ENCODE data around the gene PBXIP1. TPM values are rescaled to one million over a fixed set of nuclear protein-coding genes. Genes with fewer than 3 reads are reported as not detected.

Gene PBXIP1
- total RNA-seq, 2 donors from 2014 or later: 95.3 to 138 TPM

GRCh38 chr1:154944401-154945159, 11.3 kb downstream of the PBXIP1 start:
- intact Hi-C loops (cut with DNase I): no loop called here
- no peak for DNase-seq (ENCODE audit: low spot score)

- DNase-seq (ENCODE audit: low spot score): no peak
- intact Hi-C loops (cut with DNase I): no loop called here
These were observed 12.1 kb downstream of the PBXIP1 start for GRCh38 chr1:154943649-154944400.

- no peak for DNase-seq (ENCODE audit: low spot score)
- intact Hi-C loops (cut with DNase I): no loop called here
These were observed 14.4 kb downstream of the PBXIP1 start for GRCh38 chr1:154941333-154942013.

GRCh38 chr1:154940651-154941194, 15.2 kb downstream of the PBXIP1 start:
- DNase-seq (ENCODE audit: low spot score): no peak
- intact Hi-C loops (cut with DNase I): no loop called here

GRCh38 chr1:154940213-154940560, 15.7 kb downstream of the PBXIP1 start:
- DNase-seq (ENCODE audit: low spot score): no peak
- intact Hi-C loops (cut with DNase I): no loop called here

GRCh38 chr1:154938604-154939399, 17.1 kb downstream of the PBXIP1 start:
- intact Hi-C loops (cut with DNase I): no loop called here
- no peak for DNase-seq (ENCODE audit: low spot score)

DNA sequence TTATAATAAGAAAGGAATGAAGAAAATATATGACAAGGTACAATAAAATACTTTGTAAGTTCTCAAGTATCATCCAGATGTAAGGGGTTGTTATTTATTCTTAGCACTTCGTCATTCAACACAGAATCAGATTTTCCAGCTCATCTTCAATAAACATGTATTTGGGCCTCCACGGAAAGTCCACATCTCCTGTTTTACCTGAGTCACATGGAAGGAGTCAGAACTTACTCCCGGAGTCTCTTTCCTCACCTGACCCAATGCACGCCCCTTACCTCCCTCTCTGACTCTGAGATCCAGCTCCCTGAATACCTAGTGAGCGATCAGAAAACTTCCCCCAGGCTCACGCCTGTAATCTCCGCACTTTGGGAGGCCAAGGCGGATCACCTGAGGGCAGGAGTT, 17.9 kb downstream of the PBXIP1 start:
- intact Hi-C loops (cut with DNase I): no loop called here

GRCh38 chr1:154937085-154937987, 18.6 kb downstream of the PBXIP1 start:
- DNase-seq (ENCODE audit: low spot score): peak; percentile 97
- intact Hi-C loops (cut with DNase I): no loop called here

More for the DNA sequence above, 17.9 kb downstream of the PBXIP1 start:
- DNase-seq (ENCODE audit: low spot score): no peak

- intact Hi-C loops (cut with DNase I): no loop called here
- DNase-seq (ENCODE audit: low spot score): peak; percentile 98
These were observed 19.3 kb downstream of the PBXIP1 start, which contains the start of gene PMVK for GRCh38 chr1:154936555-154937084. TSS of gene PMVK (minus strand) at chr1:154936719. CDS start at chr1:154936685, 34 bp downstream.

GRCh38 chr1:154935749-154936554, 19.9 kb downstream of the PBXIP1 start:
- no peak for DNase-seq (ENCODE audit: low spot score)
- intact Hi-C loops (cut with DNase I): no loop called here

DNA sequence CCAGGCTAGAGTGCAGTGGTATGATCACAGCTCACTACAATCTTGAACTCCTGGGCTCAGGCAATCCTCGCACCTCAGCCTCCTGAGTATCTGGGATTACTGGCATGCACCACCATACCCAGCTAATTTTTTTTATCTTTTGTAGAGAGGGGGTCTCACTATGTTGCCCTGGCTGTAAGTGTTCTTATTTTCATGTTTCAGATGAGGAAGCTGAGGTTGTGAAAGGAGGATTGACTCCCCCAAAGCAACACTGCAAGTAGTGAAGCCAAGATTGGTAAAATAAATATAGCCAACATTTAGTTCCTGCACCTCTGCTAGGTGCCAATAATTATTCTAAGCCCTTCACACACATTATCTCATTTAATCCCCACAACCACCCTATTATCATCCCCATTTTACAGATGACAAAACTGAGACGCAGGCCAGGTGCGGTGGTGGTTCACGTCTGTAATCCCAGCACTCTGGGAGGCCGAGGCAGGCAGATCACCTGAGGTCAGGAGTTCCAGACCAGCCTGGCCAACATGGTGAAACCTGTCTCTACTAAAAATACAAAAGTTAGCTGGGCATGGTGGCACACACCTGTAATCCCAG, 21.4 kb downstream of the PBXIP1 start:
- DNase-seq (ENCODE audit: low spot score): no peak
- intact Hi-C loops (cut with DNase I): no loop called here

DNA sequence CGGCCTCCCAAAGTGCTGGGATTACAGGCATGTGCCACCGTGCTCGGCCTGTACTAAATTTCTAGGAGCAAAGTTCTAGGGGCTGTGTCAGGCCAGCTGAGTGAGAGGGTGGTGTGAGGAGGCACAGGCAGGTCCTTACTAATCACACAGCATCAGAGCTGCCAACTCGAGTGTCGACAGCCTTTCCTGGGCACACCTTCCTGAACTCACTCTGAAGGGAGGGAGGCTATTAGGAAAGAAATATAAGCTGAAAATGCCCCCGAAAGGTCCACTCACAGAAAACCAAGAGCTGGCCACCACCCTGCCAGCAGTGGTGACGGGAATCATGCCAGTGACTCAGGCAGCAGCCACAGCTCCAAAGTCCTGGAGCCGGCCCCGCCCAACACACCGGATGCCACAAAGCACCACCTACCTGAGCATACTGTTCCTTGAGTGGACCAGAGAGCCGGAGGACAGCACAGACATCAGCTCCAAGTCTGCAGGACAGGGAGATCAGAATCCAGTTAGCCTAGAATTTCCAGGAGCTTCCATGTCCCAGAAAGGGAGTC, 23.9 kb downstream of the PBXIP1 start:
- no peak for DNase-seq (ENCODE audit: low spot score)
- intact Hi-C loops (cut with DNase I): no loop called here

GRCh38 chr1:154926201-154926600, 29.7 kb downstream of the PBXIP1 start:
- no peak for DNase-seq (ENCODE audit: low spot score)
- intact Hi-C loops (cut with DNase I): no loop called here

DNA sequence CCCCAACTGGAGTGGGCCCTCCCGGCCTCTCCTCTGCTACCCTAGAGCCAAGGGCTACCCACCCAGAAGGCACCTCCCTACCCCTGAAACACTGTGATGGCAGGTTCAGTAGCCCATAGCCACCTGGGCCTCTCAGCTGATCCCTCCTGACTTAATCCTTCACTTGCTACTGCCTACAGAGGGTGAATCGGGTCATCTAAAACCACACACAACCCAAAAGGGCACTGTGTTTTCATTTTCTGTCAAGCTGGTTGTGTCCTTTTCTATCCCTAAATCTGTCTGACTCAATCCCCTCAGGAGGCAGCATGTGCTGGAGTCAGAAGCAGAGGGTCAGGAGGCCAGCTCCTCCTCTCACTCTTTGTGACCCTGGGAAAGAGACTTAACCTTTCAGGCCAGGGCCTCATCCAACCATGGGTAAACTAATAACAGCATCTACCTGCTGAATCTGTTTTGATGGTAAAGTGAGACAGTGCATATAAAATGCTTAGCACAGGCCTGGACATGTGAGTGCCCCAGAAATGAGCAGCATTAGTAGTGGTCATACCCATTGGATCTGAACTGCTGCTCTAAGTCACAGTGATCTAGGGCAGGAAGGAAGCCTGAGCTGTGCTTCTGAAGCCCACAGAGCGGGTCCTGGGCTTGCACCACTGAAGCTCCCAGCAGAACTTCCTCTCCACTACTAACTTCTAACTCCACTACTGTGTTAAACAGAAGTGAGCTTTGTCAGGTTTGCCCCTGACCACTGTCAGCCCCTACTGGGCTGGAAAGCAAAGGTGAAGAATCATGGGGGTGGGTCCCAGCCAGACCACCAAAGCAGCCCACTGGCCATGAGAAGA, 30.3 kb downstream of the PBXIP1 start:
- intact Hi-C loops (cut with DNase I): no loop called here
- no peak for DNase-seq (ENCODE audit: low spot score)

GRCh38 chr1:154923695-154924094, 32.2 kb downstream of the PBXIP1 start:
- intact Hi-C loops (cut with DNase I): no loop called here
- DNase-seq (ENCODE audit: low spot score): no peak

- intact Hi-C loops (cut with DNase I): no loop called here
- DNase-seq (ENCODE audit: low spot score): no peak
These were observed 42.6 kb downstream of the PBXIP1 start for GRCh38 chr1:154913273-154913672.
